Measurements from ENCODE around the gene MB21D2. TPM values are rescaled to one million over a fixed set of nuclear protein-coding genes. Genes with fewer than 3 reads are reported as not detected.

Gene MB21D2
- total and polyA plus RNA-seq, 9 donors: 4.5 to 13.9 (median 6.0) TPM

DNA sequence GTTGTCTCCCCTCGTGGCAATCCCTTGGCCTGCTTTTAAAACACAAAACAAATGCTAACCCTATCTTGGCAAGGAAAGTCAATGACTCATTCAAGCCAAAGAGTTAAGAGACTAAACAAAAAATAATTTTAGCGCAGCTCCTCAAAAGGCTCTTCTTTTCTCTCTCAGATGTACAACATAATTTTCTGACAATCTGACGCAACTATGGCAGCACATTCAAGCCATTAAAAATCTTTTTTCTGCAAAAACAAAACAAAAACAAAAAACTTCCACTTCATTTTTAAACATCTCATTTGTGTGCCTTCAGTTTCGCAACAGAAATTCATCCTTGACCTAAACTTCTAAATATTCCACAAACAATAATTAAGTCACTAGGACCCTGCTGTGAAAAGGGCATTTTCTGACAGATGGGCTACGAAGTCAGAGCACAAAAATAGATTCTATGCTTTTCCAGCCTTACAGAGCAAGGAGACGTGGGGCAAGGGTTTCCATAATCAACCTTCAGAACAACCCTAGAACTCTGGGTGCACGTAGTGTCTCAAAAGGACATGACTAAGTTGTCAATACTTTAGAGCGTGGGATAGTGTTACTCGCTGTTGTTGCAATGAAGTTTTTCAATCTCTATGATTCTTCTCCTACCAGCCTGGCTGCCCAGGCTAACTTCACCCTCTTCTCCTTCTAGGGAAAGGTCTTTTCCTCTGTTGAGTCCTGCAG is 84.3 kb downstream of the MB21D2 start:
- WGBS, 3 donors: 5 to 14% (median 6%) methylated on average over 9 of the region's 9 CpGs
- no peaks in the 10 kb centered on the region for H3K9me3 ChIP-seq
- H3K4me3 ChIP-seq: no peak overlapping the region
- intact Hi-C loops (cut with DNase I): loop anchor here in 2 of 4 donors (5.0 to 10.0 kb wide), 2 partner anchors 81 to 84 kb away; partner anchors contain the start of gene MB21D2 (in 2 of the 2)
- DNase-seq: no peak
- H3K27me3 ChIP-seq: no peaks in the 10 kb centered on the region
- no peaks in the 10 kb centered on the region for H3K36me3 ChIP-seq
- no peak for TF ChIP-seq POLR2A (IDR thresholded peaks at IDR 0.05)
- no peak for TF ChIP-seq EP300 (IDR thresholded peaks at IDR 0.05)
- TF ChIP-seq, protein P1, sequence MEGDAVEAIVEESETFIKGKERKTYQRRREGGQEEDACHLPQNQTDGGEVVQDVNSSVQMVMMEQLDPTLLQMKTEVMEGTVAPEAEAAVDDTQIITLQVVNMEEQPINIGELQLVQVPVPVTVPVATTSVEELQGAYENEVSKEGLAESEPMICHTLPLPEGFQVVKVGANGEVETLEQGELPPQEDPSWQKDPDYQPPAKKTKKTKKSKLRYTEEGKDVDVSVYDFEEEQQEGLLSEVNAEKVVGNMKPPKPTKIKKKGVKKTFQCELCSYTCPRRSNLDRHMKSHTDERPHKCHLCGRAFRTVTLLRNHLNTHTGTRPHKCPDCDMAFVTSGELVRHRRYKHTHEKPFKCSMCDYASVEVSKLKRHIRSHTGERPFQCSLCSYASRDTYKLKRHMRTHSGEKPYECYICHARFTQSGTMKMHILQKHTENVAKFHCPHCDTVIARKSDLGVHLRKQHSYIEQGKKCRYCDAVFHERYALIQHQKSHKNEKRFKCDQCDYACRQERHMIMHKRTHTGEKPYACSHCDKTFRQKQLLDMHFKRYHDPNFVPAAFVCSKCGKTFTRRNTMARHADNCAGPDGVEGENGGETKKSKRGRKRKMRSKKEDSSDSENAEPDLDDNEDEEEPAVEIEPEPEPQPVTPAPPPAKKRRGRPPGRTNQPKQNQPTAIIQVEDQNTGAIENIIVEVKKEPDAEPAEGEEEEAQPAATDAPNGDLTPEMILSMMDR (IDR thresholded peaks at IDR 0.05): no peak
- H3K27ac ChIP-seq: peak overlapping the region in 1 of 2 donors; percentile 49
- peaks cover 9% of the 10 kb centered on the region for H3K4me1 ChIP-seq (ENCODE audit: insufficient read depth)

- Histone ChIP-seq H3K36me3 (no peaks in the 10 kb centered on the region), H3K27ac (no peak overlapping the region), H3K4me1 (ENCODE audit: insufficient read depth) (peaks cover 9% of the 10 kb centered on the region), H3K9me3 (no peaks in the 10 kb centered on the region), H3K4me3 (no peak overlapping the region), H3K27me3 (no peaks in the 10 kb centered on the region)
- 38 to 61% (median 41%) methylated on average over 1 of the region's 1 CpG for WGBS, 3 donors
- intact Hi-C loops (cut with DNase I): loop anchor here in 2 of 4 donors (5.0 to 10.0 kb wide), 2 partner anchors 83 to 85 kb away; partner anchors contain the start of gene MB21D2 (in 2 of the 2)
- DNase-seq: no peak
- TF ChIP-seq, protein P1 (IDR thresholded peaks at IDR 0.05): no peak
- TF ChIP-seq EP300 (IDR thresholded peaks at IDR 0.05) (no peak), POLR2A (IDR thresholded peaks at IDR 0.05) (no peak)
These were observed 85.8 kb downstream of the MB21D2 start for GRCh38 chr3:192831801-192832347.

GRCh38 chr3:192831111-192831644 is 86.5 kb downstream of the MB21D2 start:
- H3K36me3 ChIP-seq: no peaks in the 10 kb centered on the region
- H3K27ac ChIP-seq: no peak overlapping the region
- H3K27me3 ChIP-seq: no peaks in the 10 kb centered on the region
- intact Hi-C loops (cut with DNase I): loop anchor here in 2 of 4 donors (5.0 to 10.0 kb wide), 2 partner anchors 84 to 86 kb away; partner anchors contain the start of gene MB21D2 (in 2 of the 2)
- no peak for DNase-seq
- 57 to 78% (median 73%) methylated on average over 6 of the region's 6 CpGs for WGBS, 3 donors
- no peak overlapping the region for H3K4me3 ChIP-seq
- H3K9me3 ChIP-seq: no peaks in the 10 kb centered on the region
- TF ChIP-seq EP300 (IDR thresholded peaks at IDR 0.05): no peak
- TF ChIP-seq, protein P1 (IDR thresholded peaks at IDR 0.05): no peak
- TF ChIP-seq POLR2A (IDR thresholded peaks at IDR 0.05): no peak
- peaks cover 6% of the 10 kb centered on the region for H3K4me1 ChIP-seq (ENCODE audit: insufficient read depth)

DNA sequence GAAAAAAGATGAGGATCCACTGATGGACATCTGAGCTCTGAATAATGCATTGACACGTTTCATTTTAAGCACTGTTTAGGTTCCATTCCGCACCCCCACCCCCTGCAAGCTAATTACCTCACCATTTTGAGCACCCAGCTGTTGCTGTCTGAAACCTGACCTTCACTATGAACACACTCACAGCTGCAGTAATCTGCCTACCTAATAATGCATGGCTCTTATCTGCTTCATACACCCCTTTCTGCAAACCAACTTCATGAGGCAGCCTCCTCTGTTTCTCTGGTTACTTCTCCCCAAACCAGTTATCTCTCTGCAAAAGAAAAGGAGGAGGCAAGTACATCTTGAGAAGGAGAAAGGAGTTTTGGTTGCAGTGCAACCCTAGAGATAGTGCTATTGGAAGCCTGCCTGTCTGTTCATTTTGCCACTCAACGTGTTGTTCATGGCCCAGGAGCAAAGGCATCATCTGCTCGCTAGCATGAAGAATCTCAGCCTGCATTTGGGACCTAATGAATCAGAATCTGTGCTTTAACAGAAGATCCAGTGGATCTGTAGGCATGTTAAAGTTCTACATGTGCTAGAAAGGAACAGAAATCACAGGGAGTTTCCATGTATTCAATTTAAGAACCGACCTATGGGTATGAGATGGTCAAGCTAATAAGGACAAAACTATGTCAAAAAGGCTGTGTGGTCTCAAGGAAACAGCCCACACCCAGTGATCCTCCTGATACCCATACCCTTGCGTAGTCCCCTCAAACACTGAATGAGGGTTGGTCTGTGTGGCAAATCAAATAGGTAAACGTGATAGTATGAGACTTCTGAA is 87.2 kb downstream of the MB21D2 start:
- intact Hi-C loops (cut with DNase I): loop anchor here in 2 of 4 donors (5.0 to 10.0 kb wide), 2 partner anchors 84 to 87 kb away; partner anchors contain the start of gene MB21D2 (in 2 of the 2)
- 45 to 58% (median 51%) methylated on average over 7 of the region's 7 CpGs for WGBS, 3 donors
- Histone ChIP-seq H3K27ac (no peak overlapping the region), H3K4me3 (no peak overlapping the region), H3K36me3 (no peaks in the 10 kb centered on the region), H3K9me3 (no peaks in the 10 kb centered on the region), H3K4me1 (ENCODE audit: insufficient read depth) (peaks cover 12% of the 10 kb centered on the region), H3K27me3 (no peaks in the 10 kb centered on the region)
- DNase-seq: no peak
- TF ChIP-seq, protein P1 (IDR thresholded peaks at IDR 0.05): no peak
- no peak for TF ChIP-seq POLR2A (IDR thresholded peaks at IDR 0.05)
- TF ChIP-seq EP300 (IDR thresholded peaks at IDR 0.05): no peak
